ENCODE data around the gene ZP1.
"Not testable (repeated sequence)": the region's sequence is repeated elsewhere in the genome, so short reads cannot be mapped to it uniquely, and the experiment has no call there.

The ZP1 gene, protein sequence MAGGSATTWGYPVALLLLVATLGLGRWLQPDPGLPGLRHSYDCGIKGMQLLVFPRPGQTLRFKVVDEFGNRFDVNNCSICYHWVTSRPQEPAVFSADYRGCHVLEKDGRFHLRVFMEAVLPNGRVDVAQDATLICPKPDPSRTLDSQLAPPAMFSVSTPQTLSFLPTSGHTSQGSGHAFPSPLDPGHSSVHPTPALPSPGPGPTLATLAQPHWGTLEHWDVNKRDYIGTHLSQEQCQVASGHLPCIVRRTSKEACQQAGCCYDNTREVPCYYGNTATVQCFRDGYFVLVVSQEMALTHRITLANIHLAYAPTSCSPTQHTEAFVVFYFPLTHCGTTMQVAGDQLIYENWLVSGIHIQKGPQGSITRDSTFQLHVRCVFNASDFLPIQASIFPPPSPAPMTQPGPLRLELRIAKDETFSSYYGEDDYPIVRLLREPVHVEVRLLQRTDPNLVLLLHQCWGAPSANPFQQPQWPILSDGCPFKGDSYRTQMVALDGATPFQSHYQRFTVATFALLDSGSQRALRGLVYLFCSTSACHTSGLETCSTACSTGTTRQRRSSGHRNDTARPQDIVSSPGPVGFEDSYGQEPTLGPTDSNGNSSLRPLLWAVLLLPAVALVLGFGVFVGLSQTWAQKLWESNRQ

DNA sequence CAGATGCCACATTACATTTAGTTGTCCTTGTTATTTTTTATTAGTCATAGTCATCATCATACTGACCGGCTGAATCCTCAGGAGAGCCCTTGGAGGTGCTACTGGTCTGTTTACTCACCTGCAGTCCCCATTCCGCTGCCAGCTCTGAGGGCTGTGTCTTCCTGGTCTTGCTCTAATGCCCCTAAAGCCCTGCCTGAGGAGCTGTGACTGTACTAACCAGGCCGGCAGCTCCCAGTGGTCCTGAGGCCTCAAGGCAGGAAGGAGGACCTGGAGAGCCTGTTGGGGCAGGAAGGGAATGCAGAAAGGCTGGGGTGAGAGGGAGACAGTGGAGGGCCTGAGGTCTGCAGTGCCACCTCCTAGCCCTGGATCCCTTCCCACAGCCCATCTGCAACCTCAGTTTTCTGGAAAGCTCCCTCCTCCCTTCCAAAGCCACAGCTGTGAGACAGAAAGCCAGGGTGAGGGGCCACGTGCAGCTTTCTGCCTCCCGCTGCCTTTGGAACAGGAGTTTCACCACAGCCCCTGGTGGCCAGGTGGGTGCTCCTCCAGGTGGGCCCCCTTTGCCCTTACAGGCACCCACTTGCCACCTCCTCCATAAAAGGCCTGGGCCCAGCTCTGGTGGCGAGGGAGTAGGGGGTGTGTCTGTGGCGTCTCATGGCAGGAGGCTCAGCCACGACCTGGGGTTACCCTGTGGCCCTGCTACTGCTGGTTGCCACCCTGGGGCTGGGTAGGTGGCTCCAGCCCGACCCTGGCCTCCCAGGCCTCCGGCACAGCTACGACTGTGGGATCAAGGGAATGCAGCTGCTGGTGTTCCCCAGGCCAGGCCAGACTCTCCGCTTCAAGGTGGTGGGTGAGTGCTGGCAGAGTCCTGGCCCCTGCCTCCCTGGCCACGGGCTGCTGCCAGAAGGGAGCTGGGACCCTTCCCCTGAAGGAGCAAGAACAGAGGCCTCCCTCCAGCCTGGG lies at the start of gene ZP1:
Gene ZP1, plus strand, starts transcription at position 632 of the 960 bp plus-strand sequence. Its CDS starts 20 bp downstream, at position 652.
- no peak within 1 kb of the TSS for H3K27ac ChIP-seq (ENCODE audit: low read length)
- H3K4me1 ChIP-seq (ENCODE audit: control insufficient read depth, insufficient read depth, low read length), result peaks cover under 1% of the 10 kb centered on the region
- no peak within 1 kb of the TSS for H3K4me3 ChIP-seq (ENCODE audit: low read length in 2 of 2)
- H3K27me3 ChIP-seq (ENCODE audit: control insufficient read depth in 1 of 2, insufficient read depth in 2 of 2, low read length in 2 of 2), result peaks cover 3 to 12% of the 10 kb centered on the region in 2 donors
- H3K9ac ChIP-seq (ENCODE audit: low read length in 2 of 2), result no peak within 1 kb of the TSS
- H3K36me3 ChIP-seq (ENCODE audit: control insufficient read depth in 2 of 2, insufficient read depth in 2 of 2, low read length in 2 of 2), result no peaks in the 10 kb centered on the region
- H3K9me3 ChIP-seq (ENCODE audit: control insufficient read depth in 2 of 2, low read length in 2 of 2), result no peaks in the 10 kb centered on the region

DNA sequence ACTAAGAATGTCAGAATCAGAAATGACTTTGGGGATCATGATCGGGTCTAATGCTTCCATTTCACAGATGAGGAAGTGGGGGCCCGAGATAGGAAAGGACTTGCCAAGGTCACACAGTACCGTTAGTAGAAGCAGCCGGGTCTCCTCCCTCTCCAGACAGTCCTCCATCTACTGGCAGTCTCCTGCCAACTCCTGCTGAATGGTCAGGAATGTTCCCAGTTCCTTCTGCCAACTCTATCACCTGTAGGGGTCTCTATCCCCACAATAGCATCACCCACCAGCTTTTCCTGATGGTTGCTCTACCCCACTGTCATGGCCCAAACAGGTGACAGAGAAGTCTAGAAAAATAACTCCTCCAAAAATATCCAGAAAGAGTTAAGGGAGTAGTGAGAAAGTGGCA lies 49.3 kb upstream of the ZP1 start:
- Histone ChIP-seq H3K4me3 (ENCODE audit: low read length in 2 of 2) (no peak overlapping the region), H3K4me1 (ENCODE audit: control insufficient read depth, insufficient read depth, low read length) (no peaks in the 10 kb centered on the region), H3K9me3 (ENCODE audit: control insufficient read depth in 2 of 2, low read length in 2 of 2) (peaks cover 3 to 14% of the 10 kb centered on the region in 2 donors), H3K27me3 (ENCODE audit: control insufficient read depth in 1 of 2, insufficient read depth in 2 of 2, low read length in 2 of 2) (peaks cover 0 to 2% of the 10 kb centered on the region in 2 donors), H3K27ac (ENCODE audit: low read length) (no peak overlapping the region), H3K9ac (ENCODE audit: low read length in 2 of 2) (no peak overlapping the region), H3K36me3 (ENCODE audit: control insufficient read depth in 2 of 2, insufficient read depth in 2 of 2, low read length in 2 of 2) (no peaks in the 10 kb centered on the region)

DNA sequence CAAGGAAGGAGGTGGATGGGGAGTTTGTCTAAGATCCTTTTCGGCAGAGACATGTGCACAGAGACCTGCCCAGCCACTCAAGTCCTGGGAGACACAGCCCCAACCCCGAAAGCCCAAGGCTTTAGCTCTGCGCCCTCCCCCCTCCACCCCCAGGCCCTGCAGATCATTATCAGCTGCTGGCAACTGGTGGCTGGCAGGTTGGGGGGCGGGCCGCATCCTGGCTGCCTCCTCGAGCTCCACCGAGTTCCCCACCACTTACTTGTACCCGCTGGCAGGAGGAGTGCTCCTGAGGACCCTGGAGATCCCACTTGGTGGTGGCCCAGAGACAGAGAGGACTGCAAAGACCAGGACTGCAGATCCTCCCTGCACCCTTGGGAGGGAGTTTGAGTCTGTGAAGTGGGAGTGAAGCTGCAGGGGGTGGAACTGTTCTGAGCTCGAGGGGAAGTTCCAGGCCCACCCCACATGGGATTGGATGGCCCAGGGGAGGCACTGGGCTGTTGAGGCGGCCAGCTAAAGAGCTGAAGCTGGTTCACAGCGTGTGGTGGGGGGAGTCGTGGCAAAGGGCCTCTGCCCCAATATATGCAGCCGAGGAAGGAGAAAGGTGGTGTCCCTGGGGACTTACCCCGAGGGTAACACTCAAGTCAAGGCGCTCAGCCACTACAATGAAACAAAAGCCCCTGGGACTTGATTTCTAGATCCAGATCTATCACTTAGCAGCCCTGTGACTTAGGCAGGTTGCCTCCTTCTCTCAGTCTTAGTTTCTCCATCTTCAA lies 45.3 kb upstream of the ZP1 start:
- Histone ChIP-seq H3K9me3 (ENCODE audit: control insufficient read depth in 2 of 2, low read length in 2 of 2) (peaks cover 0 to 7% of the 10 kb centered on the region in 2 donors), H3K4me3 (ENCODE audit: low read length in 2 of 2) (no peak overlapping the region), H3K4me1 (ENCODE audit: control insufficient read depth, insufficient read depth, low read length) (no peaks in the 10 kb centered on the region), H3K27ac (ENCODE audit: low read length) (no peak overlapping the region), H3K27me3 (ENCODE audit: control insufficient read depth in 1 of 2, insufficient read depth in 2 of 2, low read length in 2 of 2) (no peaks in the 10 kb centered on the region), H3K36me3 (ENCODE audit: control insufficient read depth in 2 of 2, insufficient read depth in 2 of 2, low read length in 2 of 2) (no peaks in the 10 kb centered on the region), H3K9ac (ENCODE audit: low read length in 2 of 2) (no peak overlapping the region)

DNA sequence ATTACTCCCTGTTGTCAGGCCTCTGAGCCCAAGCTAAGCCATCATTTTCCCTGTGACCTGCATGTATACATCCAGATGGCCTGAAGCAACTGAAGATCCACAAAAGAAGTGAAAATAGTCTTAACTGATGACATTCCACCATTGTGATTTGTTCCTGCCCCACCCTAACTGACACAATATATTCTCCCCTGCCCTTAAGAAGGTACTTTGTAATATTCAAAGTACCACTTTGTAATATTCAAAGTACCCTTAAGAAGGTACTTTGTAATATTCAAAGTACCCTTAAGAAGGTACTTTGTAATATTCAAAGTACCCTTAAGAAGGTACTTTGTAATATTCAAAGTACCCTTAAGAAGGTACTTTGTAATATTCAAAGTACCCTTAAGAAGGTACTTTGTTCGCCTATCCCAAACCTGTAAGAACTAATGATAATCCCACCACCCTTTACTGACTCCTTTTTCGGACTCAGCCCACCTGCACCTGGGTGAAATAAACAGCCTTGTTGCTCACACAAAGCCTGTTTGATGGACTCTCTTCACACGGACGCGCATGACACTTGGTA lies 43.5 kb upstream of the ZP1 start:
- not testable (repeated sequence) for H3K9me3 ChIP-seq (ENCODE audit: control insufficient read depth in 2 of 2, low read length in 2 of 2); H3K27ac ChIP-seq (ENCODE audit: low read length); H3K27me3 ChIP-seq (ENCODE audit: control insufficient read depth in 1 of 2, insufficient read depth in 2 of 2, low read length in 2 of 2); H3K4me1 ChIP-seq (ENCODE audit: control insufficient read depth, insufficient read depth, low read length); H3K9ac ChIP-seq (ENCODE audit: low read length in 2 of 2); H3K4me3 ChIP-seq (ENCODE audit: low read length in 2 of 2); H3K36me3 ChIP-seq (ENCODE audit: control insufficient read depth in 2 of 2, insufficient read depth in 2 of 2, low read length in 2 of 2)

DNA sequence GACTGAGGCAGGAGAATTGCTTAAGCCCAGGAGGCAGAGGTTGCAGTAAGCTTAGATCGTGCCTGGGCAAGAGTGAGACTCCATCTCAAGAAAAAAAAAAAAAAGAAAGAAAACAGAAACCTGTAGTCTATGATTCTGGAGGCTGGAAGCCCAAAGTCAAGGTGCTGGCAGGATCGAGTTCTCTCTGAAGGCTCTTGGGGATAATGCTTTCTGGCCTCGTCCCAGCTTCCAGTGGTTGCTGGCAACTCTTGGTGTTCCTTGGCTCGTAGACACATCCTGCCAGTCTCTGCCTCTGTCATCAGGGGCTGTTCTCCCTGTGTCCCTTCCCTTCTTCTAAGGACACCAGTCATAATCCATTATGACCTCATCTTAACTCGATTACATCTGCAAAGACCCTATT lies 42.2 kb upstream of the ZP1 start:
- no peaks in the 10 kb centered on the region for H3K9me3 ChIP-seq (ENCODE audit: control insufficient read depth in 2 of 2, low read length in 2 of 2)
- H3K27me3 ChIP-seq (ENCODE audit: control insufficient read depth in 1 of 2, insufficient read depth in 2 of 2, low read length in 2 of 2), result no peaks in the 10 kb centered on the region
- no peaks in the 10 kb centered on the region for H3K4me1 ChIP-seq (ENCODE audit: control insufficient read depth, insufficient read depth, low read length)
- no peak overlapping the region for H3K9ac ChIP-seq (ENCODE audit: low read length in 2 of 2)
- H3K4me3 ChIP-seq (ENCODE audit: low read length in 2 of 2), result no peak overlapping the region
- H3K27ac ChIP-seq (ENCODE audit: low read length), result no peak overlapping the region
- H3K36me3 ChIP-seq (ENCODE audit: control insufficient read depth in 2 of 2, insufficient read depth in 2 of 2, low read length in 2 of 2), result no peaks in the 10 kb centered on the region

DNA sequence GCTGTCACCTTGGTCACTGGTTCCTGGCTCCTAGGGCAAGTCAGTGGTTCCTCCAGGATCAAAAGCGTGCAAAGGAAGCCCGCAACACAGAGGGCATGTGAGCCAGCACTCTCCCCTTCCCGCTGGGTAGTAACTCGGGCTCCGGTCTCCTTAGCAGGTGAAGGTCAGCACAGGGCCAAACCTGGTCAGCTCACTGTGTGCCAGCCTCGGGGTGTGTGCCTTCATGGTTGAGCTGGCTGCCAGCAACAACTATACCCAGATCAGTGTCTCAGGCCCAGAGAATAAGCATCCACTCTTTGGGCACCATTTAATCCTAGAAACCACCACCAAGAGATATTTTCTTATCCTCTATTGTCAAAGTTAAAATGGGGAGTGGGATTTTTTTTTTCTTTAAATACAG lies 41.6 kb upstream of the ZP1 start:
- Histone ChIP-seq H3K4me1 (ENCODE audit: control insufficient read depth, insufficient read depth, low read length) (no peaks in the 10 kb centered on the region), H3K27me3 (ENCODE audit: control insufficient read depth in 1 of 2, insufficient read depth in 2 of 2, low read length in 2 of 2) (no peaks in the 10 kb centered on the region), H3K27ac (ENCODE audit: low read length) (no peak overlapping the region), H3K36me3 (ENCODE audit: control insufficient read depth in 2 of 2, insufficient read depth in 2 of 2, low read length in 2 of 2) (no peaks in the 10 kb centered on the region), H3K4me3 (ENCODE audit: low read length in 2 of 2) (no peak overlapping the region), H3K9ac (ENCODE audit: low read length in 2 of 2) (no peak overlapping the region), H3K9me3 (ENCODE audit: control insufficient read depth in 2 of 2, low read length in 2 of 2) (no peaks in the 10 kb centered on the region)

DNA sequence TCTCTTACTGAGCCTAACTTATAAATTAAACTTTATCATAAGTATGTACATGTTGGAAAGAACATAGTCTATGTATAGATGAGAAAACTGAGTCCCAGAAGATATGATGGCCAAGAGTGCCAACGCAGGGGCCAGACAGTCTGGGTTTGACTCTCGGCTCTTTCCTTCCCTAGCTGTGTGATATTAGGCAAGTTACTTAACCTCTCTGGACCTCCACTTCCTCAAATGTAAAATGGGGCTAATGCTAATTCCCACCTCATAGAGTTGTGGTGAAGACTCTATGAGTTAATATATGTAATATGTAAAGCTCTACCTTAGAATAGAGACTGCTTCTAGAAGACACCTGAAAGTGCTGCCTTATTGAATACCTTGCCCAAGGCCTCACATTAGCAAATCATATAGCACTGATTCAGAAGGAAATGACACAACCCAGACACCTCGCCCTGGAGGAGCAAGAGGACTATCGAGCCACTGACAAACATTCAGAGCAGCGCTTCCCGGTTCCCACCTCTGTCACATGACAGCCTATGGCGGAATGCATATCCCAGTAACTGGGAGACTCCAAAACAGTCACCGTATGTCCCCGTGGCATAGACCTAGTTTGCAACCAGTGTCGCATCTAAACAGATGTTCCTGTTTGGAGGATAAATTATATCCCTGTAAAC lies 36.7 kb upstream of the ZP1 start:
- Histone ChIP-seq H3K9me3 (ENCODE audit: control insufficient read depth in 2 of 2, low read length in 2 of 2) (no peaks in the 10 kb centered on the region), H3K27ac (ENCODE audit: low read length) (no peak overlapping the region), H3K4me1 (ENCODE audit: control insufficient read depth, insufficient read depth, low read length) (peaks cover 3% of the 10 kb centered on the region), H3K27me3 (ENCODE audit: control insufficient read depth in 1 of 2, insufficient read depth in 2 of 2, low read length in 2 of 2) (peaks cover 0 to 7% of the 10 kb centered on the region in 2 donors), H3K9ac (ENCODE audit: low read length in 2 of 2) (no peak overlapping the region), H3K36me3 (ENCODE audit: control insufficient read depth in 2 of 2, insufficient read depth in 2 of 2, low read length in 2 of 2) (no peaks in the 10 kb centered on the region), H3K4me3 (ENCODE audit: low read length in 2 of 2) (peak overlapping the region in 1 of 2 donors; percentile 29)

DNA sequence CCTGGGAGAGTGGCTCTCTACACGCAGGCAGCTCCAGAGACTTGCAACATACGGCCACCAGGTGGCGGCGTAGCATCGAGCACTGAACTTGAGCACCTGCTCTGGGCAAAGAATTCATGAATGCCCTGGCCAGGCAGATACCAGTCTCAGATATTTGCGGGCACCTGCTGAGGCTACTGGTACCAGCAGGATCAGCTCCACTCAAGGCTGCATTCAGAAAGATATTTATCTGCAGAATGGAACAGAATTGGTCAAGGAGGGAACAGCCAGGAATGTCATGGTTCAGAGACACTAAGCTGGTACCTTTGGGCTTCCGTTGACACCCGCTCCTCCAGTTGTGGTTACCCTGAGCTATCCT lies 36.2 kb upstream of the ZP1 start:
- Histone ChIP-seq H3K27ac (ENCODE audit: low read length) (no peak overlapping the region), H3K9me3 (ENCODE audit: control insufficient read depth in 2 of 2, low read length in 2 of 2) (no peaks in the 10 kb centered on the region), H3K4me3 (ENCODE audit: low read length in 2 of 2) (peak overlapping the region in 1 of 2 donors; percentile 29), H3K4me1 (ENCODE audit: control insufficient read depth, insufficient read depth, low read length) (peaks cover 3% of the 10 kb centered on the region), H3K9ac (ENCODE audit: low read length in 2 of 2) (no peak overlapping the region), H3K36me3 (ENCODE audit: control insufficient read depth in 2 of 2, insufficient read depth in 2 of 2, low read length in 2 of 2) (no peaks in the 10 kb centered on the region), H3K27me3 (ENCODE audit: control insufficient read depth in 1 of 2, insufficient read depth in 2 of 2, low read length in 2 of 2) (peaks cover 0 to 7% of the 10 kb centered on the region in 2 donors)

DNA sequence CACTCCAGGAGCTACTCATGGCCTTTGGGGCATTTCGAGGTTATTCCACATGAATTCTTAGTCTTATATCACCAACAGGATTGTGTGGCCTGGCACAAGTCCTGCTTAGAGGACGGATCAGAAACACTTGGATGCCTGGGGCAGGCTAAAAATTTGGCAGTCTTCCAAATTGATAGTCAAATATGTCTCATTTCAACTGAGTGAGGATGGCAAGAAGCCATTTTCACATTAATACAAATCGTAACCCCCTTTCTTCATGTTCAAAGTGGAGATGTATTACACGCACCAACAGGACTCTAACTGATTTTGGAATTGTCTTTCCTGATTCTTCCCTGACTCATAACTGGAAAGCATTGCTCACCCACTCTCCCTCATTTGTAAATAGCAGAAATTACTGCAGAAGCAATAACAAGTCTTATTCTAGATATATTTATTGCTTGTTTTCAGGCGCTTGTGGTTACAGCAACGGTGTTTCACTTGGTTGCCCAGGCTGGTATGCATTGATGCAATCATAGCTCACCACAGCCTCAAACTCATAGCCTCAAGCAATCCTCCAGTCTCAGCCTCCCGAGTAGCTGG lies 35.8 kb upstream of the ZP1 start:
- H3K27me3 ChIP-seq (ENCODE audit: control insufficient read depth in 1 of 2, insufficient read depth in 2 of 2, low read length in 2 of 2), result peaks cover 0 to 7% of the 10 kb centered on the region in 2 donors
- no peak overlapping the region for H3K4me3 ChIP-seq (ENCODE audit: low read length in 2 of 2)
- H3K9me3 ChIP-seq (ENCODE audit: control insufficient read depth in 2 of 2, low read length in 2 of 2), result no peaks in the 10 kb centered on the region
- no peak overlapping the region for H3K27ac ChIP-seq (ENCODE audit: low read length)
- H3K4me1 ChIP-seq (ENCODE audit: control insufficient read depth, insufficient read depth, low read length), result peaks cover 3% of the 10 kb centered on the region
- H3K36me3 ChIP-seq (ENCODE audit: control insufficient read depth in 2 of 2, insufficient read depth in 2 of 2, low read length in 2 of 2), result no peaks in the 10 kb centered on the region
- H3K9ac ChIP-seq (ENCODE audit: low read length in 2 of 2), result no peak overlapping the region
